H1 (cell line): ENCODE data around the gene LAMC3. TPM values are rescaled to one million over a fixed set of nuclear protein-coding genes. Genes with fewer than 3 reads are reported as not detected.

ENCODE experiments used
- CTCF ChIA-PET: fragments of 300-600 bp; sonication (Branson Sonifier 250); formaldehyde crosslinking; loops from one replicate; lab custom pipeline; 2021; ENCODE audit not compliant: partially characterized antibody; lab: Charles Lee
- POLR2A ChIA-PET: fragments of 300-600 bp; sonication (Branson Sonifier 250); formaldehyde crosslinking; loops from one replicate; lab custom pipeline; 2021; ENCODE audit warnings: inconsistent platforms; ENCODE audit not compliant: partially characterized antibody; lab: Charles Lee
- DNase-seq, 2 experiments: peaks; one replicate each; pipeline versions ENCODE4 v3.0.0 to v3.0.0-alpha.2; 2010 to 2022; ENCODE audit warnings: low spot score in 2 of 2, low read depth in 1 of 2, mixed read lengths in 1 of 2
- FAIRE-seq: peaks from 2 replicates; lab custom pipeline; 2011; peaks lifted over from hg19 to GRCh38; lab: Jason Lieb, UNC
- H2AFZ ChIP-seq: 2 replicates; pipeline ENCODE4 v1.8.1; 2012; ENCODE audit warnings: low read length, inconsistent platforms
- H2AK5ac ChIP-seq: 2 replicates; pipeline ENCODE4 v1.6.1; 2013; ENCODE audit warnings: low read depth, low read length
- H2BK120ac ChIP-seq: replicated peaks from 2 replicates; pipeline ENCODE3; 2013; ENCODE audit warnings: low read depth, low read length, inconsistent platforms
- H2BK12ac ChIP-seq: 2 replicates; pipeline ENCODE4 v1.6.1; 2013; ENCODE audit warnings: low read depth, low read length
- H2BK15ac ChIP-seq: 2 replicates; pipeline ENCODE4 v1.6.1; 2013; ENCODE audit warnings: low read length
- H2BK20ac ChIP-seq: 2 replicates; pipeline ENCODE4 v1.6.1; 2013; ENCODE audit warnings: low read length
- H2BK5ac ChIP-seq: 2 replicates; pipeline ENCODE4 v1.6.1; 2013; ENCODE audit warnings: low read depth, low read length
- H3K14ac ChIP-seq: 2 replicates; pipeline ENCODE4 v1.6.1; 2013; ENCODE audit warnings: inconsistent platforms; ENCODE audit not compliant: insufficient read length
- H3K18ac ChIP-seq: 2 replicates; pipeline ENCODE4 v1.6.1; 2013; ENCODE audit warnings: low read length; ENCODE audit errors: extremely low read depth
- H3K23ac ChIP-seq: 2 replicates; pipeline ENCODE4 v1.6.1; 2013; ENCODE audit warnings: inconsistent platforms; ENCODE audit not compliant: insufficient read length
- H3K23me2 ChIP-seq: 2 replicates; pipeline ENCODE4 v1.6.1; 2013; ENCODE audit warnings: low read depth, low read length
- H3K27ac ChIP-seq: 2 replicates; pipeline ENCODE4 v1.6.1; 2011; ENCODE audit warnings: low read depth, low read length, inconsistent platforms
- H3K27me3 ChIP-seq, 4 experiments: replicated peaks in 1 of 4; 1 replicate in 1 of 4; 2 replicates in 3 of 4; pipeline versions ENCODE4 v1.6.1 to v1.8.1; 2011 to 2013; ENCODE audit warnings: low read length in 3 of 4, mild to moderate bottlenecking in 3 of 4, inconsistent platforms in 2 of 4, mixed read lengths in 2 of 4, moderate library complexity in 1 of 4; ENCODE audit not compliant: control insufficient read depth in 3 of 4, insufficient read depth in 3 of 4; ENCODE audit errors: extremely low read depth in 1 of 4
- H3K36me3 ChIP-seq, 4 experiments: 2 replicates each; pipeline versions ENCODE4 v1.6.1 to v1.8.1; 2011 to 2013; ENCODE audit warnings: mild to moderate bottlenecking in 4 of 4, low read length in 3 of 4, moderate library complexity in 2 of 4, control low read depth in 1 of 4, inconsistent platforms in 1 of 4; ENCODE audit not compliant: insufficient read depth in 4 of 4, control insufficient read depth in 2 of 4
- H3K4ac ChIP-seq: replicated peaks from 2 replicates; pipeline ENCODE3; 2013; ENCODE audit warnings: low read length, low read depth, mixed read lengths, inconsistent platforms; ENCODE audit not compliant: insufficient read length
- H3K4me1 ChIP-seq, 4 experiments: replicated peaks in 1 of 4; 1 replicate in 1 of 4; 2 replicates in 3 of 4; pipeline versions ENCODE4 v1.6.1 to v1.8.1; 2011 to 2013; ENCODE audit warnings: low read length in 3 of 4, inconsistent platforms in 2 of 4, mixed read lengths in 1 of 4; ENCODE audit not compliant: insufficient read depth in 4 of 4, control insufficient read depth in 3 of 4
- H3K4me2 ChIP-seq, 2 experiments: 2 replicates each; pipeline versions ENCODE4 v1.6.1 to v1.8.1; 2011 to 2013; ENCODE audit warnings: low read depth in 2 of 2, low read length in 2 of 2, control low read depth in 1 of 2, inconsistent platforms in 1 of 2, mild to moderate bottlenecking in 1 of 2; ENCODE audit not compliant: insufficient read depth in 1 of 2
- H3K4me3 ChIP-seq, 4 experiments: fragments of 200-600, 300-600 bp in 1 of 4; sonication (generic), shearing (Covaris generic), sonication (Bioruptor Twin) in 1 of 4; 2 replicates each; pipeline versions ENCODE4 v1.5.1 to v1.8.1; 2011 to 2016; ENCODE audit warnings: low read length in 4 of 4, low read depth in 3 of 4, control low read depth in 2 of 4, inconsistent platforms in 2 of 4, mild to moderate bottlenecking in 2 of 4, mixed read lengths in 1 of 4, moderate library complexity in 1 of 4; ENCODE audit not compliant: insufficient read depth in 2 of 4; ENCODE audit errors: extremely low read depth in 1 of 4
- H3K56ac ChIP-seq: replicated peaks from 2 replicates; pipeline ENCODE3; 2013; ENCODE audit warnings: low read depth, mild to moderate bottlenecking, mixed read lengths, low read length, inconsistent platforms; ENCODE audit not compliant: insufficient read length
- H3K79me1 ChIP-seq: 2 replicates; pipeline ENCODE4 v1.6.1; 2013; ENCODE audit warnings: low read depth, low read length, control low read depth
- H3K79me2 ChIP-seq, 2 experiments: 2 replicates each; pipeline versions ENCODE4 v1.6.1 to v1.8.1; 2012 to 2013; ENCODE audit warnings: low read length in 2 of 2, mild to moderate bottlenecking in 2 of 2, inconsistent platforms in 1 of 2; ENCODE audit not compliant: insufficient read depth in 2 of 2, control insufficient read depth in 1 of 2
- H3K9ac ChIP-seq, 4 experiments: replicated peaks in 1 of 4; 1 replicate in 1 of 4; 2 replicates in 3 of 4; pipeline versions ENCODE4 v1.6.1 to v1.8.1; 2011 to 2013; ENCODE audit warnings: low read depth in 3 of 4, low read length in 3 of 4, control low read depth in 2 of 4, mild to moderate bottlenecking in 2 of 4, moderate library complexity in 2 of 4, inconsistent platforms in 1 of 4; ENCODE audit errors: extremely low read depth in 1 of 4
- H3K9me3 ChIP-seq, 2 experiments: 2 replicates each; pipeline versions ENCODE4 v1.6.1 to v1.8.1; 2012 to 2013; ENCODE audit warnings: mild to moderate bottlenecking in 2 of 2, moderate library complexity in 2 of 2, control low read depth in 1 of 2, inconsistent platforms in 1 of 2, low read depth in 1 of 2, low read length in 1 of 2, mixed read lengths in 1 of 2; ENCODE audit not compliant: insufficient read depth in 2 of 2
- H4K20me1 ChIP-seq, 2 experiments: replicated peaks in 1 of 2; 2 replicates each; pipeline versions ENCODE3 to v1.8.1; 2011 to 2013; ENCODE audit warnings: inconsistent platforms in 2 of 2, low read length in 2 of 2, mild to moderate bottlenecking in 1 of 2; ENCODE audit not compliant: insufficient read depth in 2 of 2, control insufficient read depth in 1 of 2
- H4K5ac ChIP-seq: 2 replicates; pipeline ENCODE4 v1.6.1; 2013; ENCODE audit warnings: low read length, low read depth, mixed read lengths, inconsistent platforms; ENCODE audit not compliant: insufficient read length
- H4K8ac ChIP-seq: 2 replicates; pipeline ENCODE4 v1.8.0; 2013; ENCODE audit warnings: mild to moderate bottlenecking, moderate library complexity, low read length, inconsistent platforms; ENCODE audit not compliant: insufficient read depth; ENCODE audit errors: extremely low read depth
- H4K91ac ChIP-seq: replicated peaks from 2 replicates; pipeline ENCODE3; 2013; ENCODE audit warnings: low read length, mixed read lengths, inconsistent platforms; ENCODE audit not compliant: insufficient read length
- CTBP2 ChIP-seq: IDR thresholded peaks from 2 replicates; pipeline ENCODE4 v1.7.0; 2011; ENCODE audit warnings: borderline replicate concordance, mild to moderate bottlenecking, moderate library complexity, mixed read lengths, low read length; ENCODE audit not compliant: insufficient read depth, insufficient read length
- GABPA ChIP-seq: IDR thresholded peaks from 2 replicates; pipeline ENCODE4 v1.6.1; 2011; ENCODE audit warnings: mild to moderate bottlenecking, low read length, moderate library complexity, borderline replicate concordance; ENCODE audit not compliant: insufficient read depth
- HDAC6 ChIP-seq: IDR thresholded peaks from one replicate; pipeline ENCODE4 v1.7.1; 2012; ENCODE audit warnings: low read depth, mild to moderate bottlenecking, inconsistent platforms, low read length, moderate library complexity
- MAFK ChIP-seq: IDR thresholded peaks from 2 replicates; pipeline ENCODE4 v1.6.1; 2012; ENCODE audit warnings: low read depth, mild to moderate bottlenecking, improper control_type of control experiment, low read length
- SIRT6 ChIP-seq: IDR thresholded peaks from one replicate; pipeline ENCODE4 v1.7.1; 2012; ENCODE audit warnings: low read length, inconsistent platforms
- SP2 ChIP-seq: IDR thresholded peaks from 2 replicates; pipeline ENCODE4 v1.6.1; 2012; ENCODE audit warnings: mild to moderate bottlenecking, low read length, inconsistent platforms
- TCF12 ChIP-seq: IDR thresholded peaks from 2 replicates; pipeline ENCODE4 v1.6.1; 2011; ENCODE audit warnings: low read depth, mild to moderate bottlenecking, low read length
- TEAD4 ChIP-seq: IDR thresholded peaks from 2 replicates; pipeline ENCODE4 v1.6.1; 2012; ENCODE audit warnings: low read depth, low read length, inconsistent platforms, mixed read lengths
- YY1 ChIP-seq: IDR thresholded peaks from 2 replicates; pipeline ENCODE4 v1.6.1; 2011; ENCODE audit warnings: low read depth, mild to moderate bottlenecking, low read length
- ZNF274 ChIP-seq: IDR thresholded peaks from 2 replicates; pipeline ENCODE4 v1.7.0; 2012; ENCODE audit warnings: low read length, borderline replicate concordance; ENCODE audit errors: extremely low read depth
- WGBS, 2 experiments: shearing (Covaris generic) in 1 of 2; methylation state at CpG; one replicate each; pipeline versions ENCODE4 v1.1.6 to v1.1.7; 2013 to 2015; ENCODE audit warnings: low lambda C conversion rate in 2 of 2, mixed read lengths in 2 of 2, inconsistent platforms in 1 of 2, low coverage in 1 of 2, missing lambda C conversion rate in 1 of 2; ENCODE audit not compliant: insufficient replicate concordance in 2 of 2, insufficient coverage in 1 of 2, insufficient read length in 1 of 2; ENCODE audit errors: extremely low coverage in 1 of 2, missing lambda C conversion rate in 1 of 2; 5-methylcytosine and 5-hydroxymethylcytosine counted together
- polyA plus RNA-seq, 7 experiments: library from polyadenylated mRNA; depleted of rRNA in 3 of 7; stranded (reverse) in 5 of 7; unstranded in 2 of 7; fragments of >200 nt in 5 of 7; fragments of 200-250 nt in 2 of 7; gene quantifications; 1 replicate in 5 of 7; 2 replicates in 1 of 7; 4 replicates in 1 of 7; pipeline versions ENCODE4 v1.2.1 to v1.2.3, GENCODE V29; 2011 to 2013; ENCODE audit warnings: missing spikeins in 2 of 7, mixed read lengths in 2 of 7
- total RNA-seq: library from RNA; stranded (reverse); fragmentation: NEBNext Ultra II Directional; extraction: Animal tissue kit (Norgen Biotek cat#: 25700); gene quantifications from 2 replicates; pipeline ENCODE4 v1.2.1, GENCODE V29; 2021

LAMC3 gene
- total and polyA plus RNA-seq, 2 of the 8 experiments (the other 6 are each of a cell fraction or from before 2014, with no cell fraction given): 9.3 to 12.3 TPM

GRCh38 chr9:131029574-131029952, 20.6 kb downstream of the LAMC3 start:
- no peak overlapping the region for H3K4me2 ChIP-seq
- no peak overlapping the region for H3K14ac ChIP-seq
- 90% methylated on average over 3 of the region's 3 CpGs; no CpG with 5 or more reads in 1 of the 2 experiments for WGBS, 2 experiments
- no peak overlapping the region for H2AFZ ChIP-seq
- no peaks in the 10 kb centered on the region; the same call in 1 of the 2 replicates for H3K79me1 ChIP-seq
- no peak overlapping the region for H2AK5ac ChIP-seq
- no peak overlapping the region; the same call in 1 of the 2 replicates for H4K8ac ChIP-seq
- no peak overlapping the region for H3K4me3 ChIP-seq
- ChIA-PET POLR2A (no interaction called here), CTCF (interaction anchor here (0.8 to 6.4 kb wide), 7 partner anchors 9 to 31 kb away, joined by 3 to 24 read pairs (median 5); no protein-coding TSS in a partner anchor)
- H3K4me1 ChIP-seq: peaks cover 0 to under 1% (median 0%) of the 10 kb centered on the region in 4 experiments; a peak in 2 of 7 replicates
- no peaks in the 10 kb centered on the region for H3K23me2 ChIP-seq
- H3K27me3 ChIP-seq: no peaks in the 10 kb centered on the region
- FAIRE-seq (no peak), DNase-seq (no peak)
- no peak overlapping the region for H2BK5ac ChIP-seq
- no peak overlapping the region for H3K23ac ChIP-seq
- no peak overlapping the region for H2BK15ac ChIP-seq
- H3K27ac ChIP-seq: no peak overlapping the region
- H3K18ac ChIP-seq: no peak overlapping the region
- no peak overlapping the region for H3K4ac ChIP-seq
- no peak overlapping the region for H2BK120ac ChIP-seq
- H2BK12ac ChIP-seq: no peak overlapping the region
- H3K56ac ChIP-seq: no peak overlapping the region
- H3K9me3 ChIP-seq: no peaks in the 10 kb centered on the region
- H2BK20ac ChIP-seq: no peak overlapping the region
- H4K91ac ChIP-seq: no peak overlapping the region
- TF ChIP-seq MAFK (no peak), ZNF274 (no peak), TCF12 (no peak), TEAD4 (no peak), CTBP2 (no peak), GABPA (no peak), SP2 (no peak), HDAC6 (no peak), YY1 (no peak), SIRT6 (no peak)
- no peaks in the 10 kb centered on the region for H4K20me1 ChIP-seq
- no peak overlapping the region for H3K9ac ChIP-seq
- no peaks in the 10 kb centered on the region for H3K36me3 ChIP-seq
- no peak overlapping the region for H4K5ac ChIP-seq
- no peaks in the 10 kb centered on the region for H3K79me2 ChIP-seq
